B cell (primary cell): Measurements from ENCODE around the gene OR51M1. TPM values are rescaled to one million over a fixed set of nuclear protein-coding genes. Genes with fewer than 3 reads are reported as not detected.

ENCODE experiments used
- ATAC-seq: fragments of 200-7000 bp; cut with Tn5 transposase; one replicate; pipeline ENCODE4 v1.10.0; 2021; ENCODE audit warnings: low read depth, mild to moderate bottlenecking, moderate number of reproducible peaks, moderate library complexity
- CTCF ChIA-PET: fragments of 350-600 bp; sonication (Branson Sonifier 250); formaldehyde crosslinking; loops from one replicate; lab custom pipeline; 2021; ENCODE audit warnings: antibody characterized with exemption, inconsistent platforms; lab: Charles Lee
- POLR2A ChIA-PET: fragments of 350-600 bp; sonication (Branson Sonifier 250); formaldehyde crosslinking; loops from one replicate; lab custom pipeline; 2021; ENCODE audit warnings: antibody characterized with exemption; lab: Charles Lee
- DNase-seq: peaks from one replicate; pipeline ENCODE4 v3.0.0; 2013
- H2AFZ ChIP-seq: 2 replicates; pipeline ENCODE4 v1.6.1; 2012; ENCODE audit warnings: mild to moderate bottlenecking, low read depth, low read length; ENCODE audit not compliant: insufficient read depth, poor library complexity, severe bottlenecking
- H3K27ac ChIP-seq, 2 donors: 1 replicate in 1 of 2; 2 replicates in 1 of 2; pipeline ENCODE4 v1.5.1; 2012 to 2013; ENCODE audit warnings: low read length in 2 of 2, mild to moderate bottlenecking in 2 of 2, moderate library complexity in 1 of 2
- H3K27me3 ChIP-seq, 4 experiments: fragments of 200-600 bp in 1 of 4; sonication (generic) in 1 of 4; replicated peaks in 1 of 4; 1 replicate in 2 of 4; 2 replicates in 2 of 4; pipeline versions ENCODE4 v1.6.1 to v1.7.0; 2013 to 2016; ENCODE audit warnings: low read length in 3 of 4, mild to moderate bottlenecking in 2 of 4, mixed read lengths in 1 of 4, moderate library complexity in 1 of 4; ENCODE audit not compliant: insufficient read depth in 4 of 4, control insufficient read depth in 3 of 4; ENCODE audit errors: control extremely low read depth in 1 of 4
- H3K36me3 ChIP-seq, 2 experiments: replicated peaks in 1 of 2; 1 replicate in 1 of 2; 2 replicates in 1 of 2; pipeline versions ENCODE4 v1.6.1 to v1.7.1; 2013; ENCODE audit warnings: low read length in 1 of 2; ENCODE audit not compliant: insufficient read depth in 2 of 2, control insufficient read depth in 1 of 2; ENCODE audit errors: control extremely low read depth in 1 of 2, extremely low read depth in 1 of 2
- H3K4me1 ChIP-seq, 2 donors: fragments of 200-600 bp in 1 of 2; sonication (generic) in 1 of 2; 1 replicate in 1 of 2; 2 replicates in 1 of 2; pipeline versions ENCODE4 v1.5.1 to v1.6.1; 2013 to 2017; ENCODE audit warnings: low read length in 2 of 2; ENCODE audit not compliant: control insufficient read depth in 2 of 2, insufficient read depth in 2 of 2
- H3K4me2 ChIP-seq: replicated peaks from 2 replicates; pipeline ENCODE3; 2012; ENCODE audit warnings: mild to moderate bottlenecking, low read depth, low read length; ENCODE audit not compliant: poor library complexity, severe bottlenecking
- H3K4me3 ChIP-seq, 5 experiments: fragments of 200-600 bp in 1 of 5; sonication (generic) in 1 of 5; 1 replicate in 3 of 5; 2 replicates in 2 of 5; pipeline versions ENCODE4 v1.5.1 to v1.7.0; 2011 to 2016; ENCODE audit warnings: low read length in 4 of 5, mild to moderate bottlenecking in 4 of 5, low read depth in 2 of 5, control low read depth in 1 of 5, moderate library complexity in 1 of 5; ENCODE audit not compliant: insufficient read depth in 1 of 5; ENCODE audit errors: control extremely low read depth in 1 of 5, extremely low read depth in 1 of 5
- H3K79me2 ChIP-seq: fragments of 200-600 bp; sonication (generic); one replicate; pipeline ENCODE4 v1.6.0; 2016; ENCODE audit warnings: low read length; ENCODE audit not compliant: control insufficient read depth, insufficient read depth
- H3K9ac ChIP-seq: fragments of 200-600 bp; sonication (generic); 2 replicates; pipeline ENCODE4 v1.6.1; 2017; ENCODE audit warnings: mild to moderate bottlenecking, low read length, moderate library complexity
- H3K9me3 ChIP-seq, 3 donors: one replicate each; pipeline versions ENCODE4 v1.6.1 to v1.7.1; 2013; ENCODE audit warnings: low read length in 2 of 3; ENCODE audit not compliant: control insufficient read depth in 2 of 3, insufficient read depth in 1 of 3; ENCODE audit errors: control extremely low read depth in 1 of 3
- H4K20me1 ChIP-seq: 2 replicates; pipeline ENCODE4 v1.6.0; 2012; ENCODE audit warnings: mild to moderate bottlenecking, low read length; ENCODE audit not compliant: insufficient read depth, control insufficient read depth, poor library complexity, severe bottlenecking
- H3K27ac Mint-ChIP-seq: one replicate; pipeline ENCODE4 v1.8.0; 2021; ENCODE audit warnings: mixed read lengths
- H3K27me3 Mint-ChIP-seq: one replicate; pipeline ENCODE4 v1.8.0; 2021; ENCODE audit warnings: mixed read lengths
- H3K4me1 Mint-ChIP-seq: one replicate; pipeline ENCODE4 v1.8.0; 2021; ENCODE audit warnings: mixed read lengths
- H3K4me3 Mint-ChIP-seq: one replicate; pipeline ENCODE4 v1.8.0; 2021; ENCODE audit warnings: mixed read lengths
- H3K9me3 Mint-ChIP-seq: one replicate; pipeline ENCODE4 v1.8.0; 2022; ENCODE audit warnings: mixed read lengths; ENCODE audit not compliant: insufficient read depth
- EZH2 ChIP-seq: IDR thresholded peaks from 2 replicates; pipeline ENCODE4 v1.6.1; 2012; ENCODE audit warnings: borderline replicate concordance, low read depth, mild to moderate bottlenecking, moderate library complexity, low read length; ENCODE audit not compliant: insufficient read depth, poor library complexity, severe bottlenecking
- WGBS: methylation state at CpG from one replicate; pipeline ENCODE4 v1.1.5; 2013; ENCODE audit warnings: missing lambda C conversion rate; ENCODE audit not compliant: insufficient coverage; 5-methylcytosine and 5-hydroxymethylcytosine counted together
- intact Hi-C: fragments of 100-400 bp; cut with micrococcal nuclease; formaldehyde crosslinking; loops from one replicate; pipeline ENCODE4 v1.10.0; 2022
- polyA plus RNA-seq: library from polyadenylated mRNA; depleted of rRNA; stranded (reverse); fragments of >200 nt; gene quantifications from 2 replicates; pipeline ENCODE4 v1.2.3, GENCODE V29; 2012
- total RNA-seq, 2 donors: library from RNA; stranded (reverse); fragments of 120-200 nt in 1 of 2; gene quantifications; 1 replicate in 1 of 2; 2 replicates in 1 of 2; pipeline versions ENCODE4 v1.2.3 to v1.2.4, GENCODE V29; 2013 to 2022
- TF ChIP-seq, protein P1 (sequence below): fragments of 200-600 bp; IDR thresholded peaks from one replicate; pipeline ENCODE4 v1.8.0; 2022; ENCODE audit warnings: antibody characterized with exemption, mild to moderate bottlenecking

The OR51M1 gene
- total and polyA plus RNA-seq, 2 donors (not counting 1 experiment from before 2014, with no cell fraction given) = not detected

DNA sequence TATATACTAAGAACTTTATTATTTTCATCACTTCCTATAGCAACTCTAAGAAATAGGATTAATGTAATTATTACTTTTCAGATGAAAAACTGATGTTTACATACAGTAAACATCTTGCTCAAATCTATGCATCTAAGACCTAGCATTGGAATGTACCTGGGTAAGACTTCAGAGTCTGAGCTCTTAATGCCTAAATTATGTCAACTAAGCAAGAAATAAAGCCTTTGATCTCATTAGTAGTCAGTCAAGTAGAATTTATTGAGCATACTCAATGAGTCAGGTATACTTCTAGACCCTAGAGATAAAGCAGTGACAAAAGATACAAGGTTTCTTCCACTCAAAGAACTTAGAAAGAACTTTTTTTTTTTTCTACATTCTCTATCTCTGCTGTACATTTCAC is 21.6 kb downstream of the OR51M1 start:
- H4K20me1 ChIP-seq = no peaks in the 10 kb centered on the region
- H3K4me3 ChIP-seq = no peak overlapping the region
- H3K4me1 Mint-ChIP-seq = no peaks in the 10 kb centered on the region
- CTCF ChIA-PET = no interaction called here
- H3K36me3 ChIP-seq = no peaks in the 10 kb centered on the region
- intact Hi-C loops = no loop called here
- peaks cover 14% of the 10 kb centered on the region for H3K27me3 Mint-ChIP-seq
- no peak for TF ChIP-seq EZH2
- TF ChIP-seq, protein P1, sequence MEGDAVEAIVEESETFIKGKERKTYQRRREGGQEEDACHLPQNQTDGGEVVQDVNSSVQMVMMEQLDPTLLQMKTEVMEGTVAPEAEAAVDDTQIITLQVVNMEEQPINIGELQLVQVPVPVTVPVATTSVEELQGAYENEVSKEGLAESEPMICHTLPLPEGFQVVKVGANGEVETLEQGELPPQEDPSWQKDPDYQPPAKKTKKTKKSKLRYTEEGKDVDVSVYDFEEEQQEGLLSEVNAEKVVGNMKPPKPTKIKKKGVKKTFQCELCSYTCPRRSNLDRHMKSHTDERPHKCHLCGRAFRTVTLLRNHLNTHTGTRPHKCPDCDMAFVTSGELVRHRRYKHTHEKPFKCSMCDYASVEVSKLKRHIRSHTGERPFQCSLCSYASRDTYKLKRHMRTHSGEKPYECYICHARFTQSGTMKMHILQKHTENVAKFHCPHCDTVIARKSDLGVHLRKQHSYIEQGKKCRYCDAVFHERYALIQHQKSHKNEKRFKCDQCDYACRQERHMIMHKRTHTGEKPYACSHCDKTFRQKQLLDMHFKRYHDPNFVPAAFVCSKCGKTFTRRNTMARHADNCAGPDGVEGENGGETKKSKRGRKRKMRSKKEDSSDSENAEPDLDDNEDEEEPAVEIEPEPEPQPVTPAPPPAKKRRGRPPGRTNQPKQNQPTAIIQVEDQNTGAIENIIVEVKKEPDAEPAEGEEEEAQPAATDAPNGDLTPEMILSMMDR = no peak
- H3K9me3 Mint-ChIP-seq = no peaks in the 10 kb centered on the region
- no peaks in the 10 kb centered on the region for H3K4me1 ChIP-seq
- peaks cover 0 to 9% (median 0%) of the 10 kb centered on the region in 4 experiments for H3K27me3 ChIP-seq
- no peak overlapping the region for H3K4me2 ChIP-seq
- H3K9ac ChIP-seq = no peak overlapping the region
- no peaks in the 10 kb centered on the region for H3K79me2 ChIP-seq
- H3K9me3 ChIP-seq = peaks cover 0 to 4% (median 0%) of the 10 kb centered on the region in 3 donors
- no peak for DNase-seq
- POLR2A ChIA-PET = no interaction called here
- H2AFZ ChIP-seq = no peak overlapping the region
- no peak for ATAC-seq
- no peak overlapping the region for H3K4me3 Mint-ChIP-seq
- no peak overlapping the region for H3K27ac Mint-ChIP-seq
- no peak overlapping the region for H3K27ac ChIP-seq

- Histone ChIP-seq H3K4me1 (no peaks in the 10 kb centered on the region), H3K27ac (no peak overlapping the region), H4K20me1 (no peaks in the 10 kb centered on the region), H3K79me2 (no peaks in the 10 kb centered on the region), H3K36me3 (no peaks in the 10 kb centered on the region), H3K4me3 (no peak overlapping the region), H3K9ac (no peak overlapping the region), H3K4me2 (no peak overlapping the region), H2AFZ (no peak overlapping the region), H3K27me3 (no peaks in the 10 kb centered on the region), H3K9me3 (no peaks in the 10 kb centered on the region)
- no peaks in the 10 kb centered on the region for H3K4me1 Mint-ChIP-seq
- TF ChIP-seq EZH2 = no peak
- TF ChIP-seq, protein P1 = no peak
- ATAC-seq = no peak
- H3K4me3 Mint-ChIP-seq = no peak overlapping the region
- no peak overlapping the region for H3K27ac Mint-ChIP-seq
- POLR2A ChIA-PET = no interaction called here
- no peak for DNase-seq
- 95% methylated on average over 3 of the region's 5 CpGs for WGBS
- peaks cover 13% of the 10 kb centered on the region for H3K27me3 Mint-ChIP-seq
- CTCF ChIA-PET = no interaction called here
- peaks cover 3% of the 10 kb centered on the region for H3K9me3 Mint-ChIP-seq
- intact Hi-C loops = no loop called here
Measured at GRCh38 chr11:5420993-5421392, 37.4 kb downstream of the OR51M1 start.
